Stimulated activated CD4-positive, alpha-beta T cell treated with anti-CD3 and anti-CD28 coated beads, TNF-alpha, amount 100 ng/mL, for 24 hours (primary cell): Measurements from ENCODE around the gene SASS6.
A peak's percentile ranks its signal among the peaks of the same experiment; 100 is the strongest.

Experiments used
- DNase-seq, 3 experiments: peaks; one replicate each; pipeline ENCODE4 v3.0.0-alpha.2; 2020; ENCODE audit warnings: low read depth in 3 of 3

Gene SASS6, protein sequence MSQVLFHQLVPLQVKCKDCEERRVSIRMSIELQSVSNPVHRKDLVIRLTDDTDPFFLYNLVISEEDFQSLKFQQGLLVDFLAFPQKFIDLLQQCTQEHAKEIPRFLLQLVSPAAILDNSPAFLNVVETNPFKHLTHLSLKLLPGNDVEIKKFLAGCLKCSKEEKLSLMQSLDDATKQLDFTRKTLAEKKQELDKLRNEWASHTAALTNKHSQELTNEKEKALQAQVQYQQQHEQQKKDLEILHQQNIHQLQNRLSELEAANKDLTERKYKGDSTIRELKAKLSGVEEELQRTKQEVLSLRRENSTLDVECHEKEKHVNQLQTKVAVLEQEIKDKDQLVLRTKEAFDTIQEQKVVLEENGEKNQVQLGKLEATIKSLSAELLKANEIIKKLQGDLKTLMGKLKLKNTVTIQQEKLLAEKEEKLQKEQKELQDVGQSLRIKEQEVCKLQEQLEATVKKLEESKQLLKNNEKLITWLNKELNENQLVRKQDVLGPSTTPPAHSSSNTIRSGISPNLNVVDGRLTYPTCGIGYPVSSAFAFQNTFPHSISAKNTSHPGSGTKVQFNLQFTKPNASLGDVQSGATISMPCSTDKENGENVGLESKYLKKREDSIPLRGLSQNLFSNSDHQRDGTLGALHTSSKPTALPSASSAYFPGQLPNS

DNA sequence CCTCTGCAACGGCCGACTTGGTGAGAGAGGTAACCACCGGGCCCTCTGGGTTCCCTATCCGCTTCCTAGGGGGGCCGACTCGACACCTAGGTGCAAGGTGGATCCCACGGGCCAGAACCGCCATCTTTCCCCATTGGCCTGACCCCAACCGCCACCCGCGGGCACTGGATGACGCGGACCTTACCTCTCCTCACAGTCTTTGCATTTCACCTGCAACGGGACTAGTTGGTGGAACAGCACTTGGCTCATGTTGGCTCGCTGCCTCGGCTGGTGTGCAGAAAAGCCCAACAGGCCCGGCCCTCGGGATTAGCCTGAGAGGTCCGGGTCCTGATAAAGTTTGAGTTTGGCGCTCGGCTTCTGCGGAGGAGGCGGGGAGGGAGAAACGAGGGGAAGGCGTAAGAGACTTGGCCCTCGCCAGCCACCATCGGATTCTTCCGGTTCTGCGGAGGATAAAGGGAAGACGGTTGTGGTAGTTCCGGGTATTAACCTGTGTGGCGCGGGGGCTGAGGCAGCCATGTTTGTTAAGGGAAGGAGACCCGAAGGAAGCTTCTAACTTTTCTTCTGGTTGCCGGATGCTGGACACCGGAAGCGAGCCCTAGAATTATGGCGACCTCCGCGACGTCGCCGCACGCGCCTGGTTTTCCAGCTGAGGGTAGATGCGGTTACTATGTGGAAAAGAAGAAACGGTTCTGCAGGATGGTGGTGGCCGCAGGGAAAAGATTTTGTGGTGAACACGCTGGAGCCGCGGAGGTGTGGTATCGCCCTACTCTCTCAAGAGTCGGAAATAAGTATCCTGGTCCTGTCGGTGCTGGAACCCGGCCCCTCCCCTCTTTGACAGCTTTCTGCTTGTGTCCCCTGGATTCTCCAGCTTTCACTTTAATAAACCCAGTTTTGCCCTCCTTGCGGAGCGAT is at the start of gene SASS6, which contains the start of gene TRMT13:
TSS of gene SASS6 (minus strand) at position 365 of the 912 bp plus-strand sequence. CDS start at position 249, 116 bp downstream.
TSS of gene TRMT13 (plus strand) at position 598 of the 912 bp plus-strand sequence. CDS start at position 604, 6 bp downstream.
- peak; percentile 88 to 93 (median 93) for DNase-seq

DNA sequence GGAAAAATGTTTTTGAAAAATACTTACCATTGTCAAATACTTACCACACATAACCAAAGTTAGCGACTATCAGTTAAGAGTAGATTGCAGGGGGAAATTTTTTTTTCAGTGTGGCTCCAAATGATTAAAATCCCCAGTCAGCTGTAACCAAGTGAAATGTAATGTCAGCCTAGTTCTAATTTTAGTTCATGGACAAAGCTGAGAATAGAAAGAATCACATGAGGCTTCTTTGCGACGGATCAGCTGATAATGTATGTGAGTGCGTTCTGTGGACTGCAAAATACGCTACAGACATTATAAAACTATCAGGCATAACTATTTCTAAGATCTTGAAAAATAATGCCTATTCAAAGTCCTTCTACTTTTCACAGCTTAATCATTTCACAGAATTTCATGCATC is 45.4 kb upstream of the SASS6 start, which contains the start of gene LRRC39:
TSS of gene LRRC39 (minus strand) at position 166 of the 400 bp plus-strand sequence. CDS start 9,740 bp downstream, outside the sequence.
- no peak for DNase-seq

GRCh38 chr1:100177295-100178041 is 44.7 kb upstream of the SASS6 start:
- DNase-seq, result no peak

DNA sequence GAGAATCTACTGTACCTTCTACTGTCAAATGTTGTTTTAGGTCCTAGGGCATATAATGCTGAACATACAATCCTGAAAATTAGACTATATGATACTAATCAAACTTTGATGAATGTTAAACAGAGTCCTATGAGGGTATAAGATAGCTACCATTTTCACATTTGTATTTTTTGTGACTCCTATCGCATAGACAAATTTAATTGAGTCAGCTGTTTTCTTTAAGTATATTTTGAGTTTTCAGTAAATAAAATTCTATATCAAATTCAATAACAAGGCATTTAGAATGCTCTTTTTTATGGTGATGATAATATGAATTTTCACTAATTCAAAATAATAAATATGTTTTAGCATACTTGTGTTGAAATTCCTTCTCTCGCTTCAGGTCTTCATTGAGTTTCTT is 35.3 kb upstream of the SASS6 start:
- no peak for DNase-seq

- DNase-seq, result no peak
Observed at GRCh38 chr1:100164702-100165101, 32.0 kb upstream of the SASS6 start.

DNA sequence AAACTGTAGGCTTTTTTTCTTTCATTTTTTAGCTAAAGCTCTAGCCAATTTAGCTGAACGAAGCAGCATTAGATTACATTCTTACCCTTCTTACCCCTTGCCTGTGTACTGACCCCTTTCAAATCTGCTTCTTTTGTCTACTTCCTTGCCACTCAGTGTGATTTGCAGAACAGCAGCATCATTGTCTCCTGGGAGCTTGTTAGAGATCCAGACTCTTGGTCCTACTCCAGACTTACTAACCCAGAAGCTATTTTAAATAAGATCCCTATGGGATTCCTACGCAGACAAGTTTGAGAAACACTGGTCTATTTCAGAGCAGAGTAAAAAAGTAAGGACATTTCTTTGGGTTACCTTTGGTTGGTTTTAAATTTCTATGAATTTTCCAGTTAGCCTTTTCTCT is 31.5 kb upstream of the SASS6 start:
- no peak for DNase-seq

DNA sequence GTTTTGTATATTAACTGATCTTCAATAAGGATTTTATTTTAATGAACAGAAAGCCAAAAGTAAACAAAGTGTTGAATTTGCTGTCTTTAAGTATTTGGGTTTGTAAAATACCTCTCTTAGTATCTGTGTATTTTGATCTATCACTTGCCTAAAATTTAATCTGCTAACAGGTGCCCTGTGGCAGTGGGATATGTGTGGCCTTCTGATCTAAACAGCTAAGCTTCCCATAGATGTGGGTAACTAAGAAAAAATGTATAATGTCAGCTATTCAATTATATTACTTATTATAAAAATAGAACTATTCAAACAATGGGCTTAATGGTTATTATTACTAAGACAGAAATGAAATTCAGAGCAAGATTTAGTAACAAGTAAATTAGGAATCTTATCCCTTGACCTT is 30.2 kb upstream of the SASS6 start:
- no peak for DNase-seq

- DNase-seq, result no peak
Observed at GRCh38 chr1:100152271-100152670, 19.5 kb upstream of the SASS6 start.

- no peak for DNase-seq
Observed at GRCh38 chr1:100151679-100152078, 18.9 kb upstream of the SASS6 start.

DNA sequence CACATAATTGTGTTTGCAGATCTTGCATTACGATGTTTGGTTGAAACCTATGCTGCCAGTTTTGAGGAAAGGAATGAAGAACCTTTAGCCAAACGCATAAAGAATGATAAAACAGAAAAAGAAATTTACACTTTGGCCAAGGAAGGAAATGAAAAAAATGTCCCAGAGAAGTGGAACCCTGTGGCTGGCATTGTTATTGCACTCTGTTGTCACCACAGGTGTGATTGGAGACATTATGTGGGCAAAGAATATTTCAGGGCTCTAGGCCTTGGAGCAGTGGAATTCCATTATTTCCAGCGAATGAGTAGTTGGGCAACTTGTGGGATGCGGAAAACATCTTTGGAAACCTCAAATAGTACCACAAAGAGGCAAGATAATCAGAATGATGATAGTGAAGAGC is 15.1 kb upstream of the SASS6 start:
- DNase-seq, result no peak

DNA sequence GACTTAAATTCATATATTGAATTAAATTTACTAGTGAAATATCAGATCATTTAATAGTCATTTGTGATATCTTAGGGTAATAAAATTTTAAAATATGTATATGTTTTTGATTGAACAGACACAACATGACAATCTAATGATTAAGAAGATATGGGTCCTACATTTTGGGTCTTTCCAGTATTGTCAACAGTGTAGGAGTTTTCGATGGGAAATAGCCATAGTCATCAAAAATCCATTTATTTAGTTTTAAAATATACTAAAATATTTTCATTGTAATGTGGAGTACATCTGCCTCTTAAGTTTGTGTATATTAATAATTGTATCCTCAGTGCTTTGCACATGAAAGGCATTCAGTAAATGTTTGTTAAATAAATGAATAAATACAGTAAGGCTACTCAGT is 14.2 kb upstream of the SASS6 start:
- no peak for DNase-seq

- DNase-seq, result no peak
Observed at GRCh38 chr1:100145116-100145515, 12.4 kb upstream of the SASS6 start.

DNA sequence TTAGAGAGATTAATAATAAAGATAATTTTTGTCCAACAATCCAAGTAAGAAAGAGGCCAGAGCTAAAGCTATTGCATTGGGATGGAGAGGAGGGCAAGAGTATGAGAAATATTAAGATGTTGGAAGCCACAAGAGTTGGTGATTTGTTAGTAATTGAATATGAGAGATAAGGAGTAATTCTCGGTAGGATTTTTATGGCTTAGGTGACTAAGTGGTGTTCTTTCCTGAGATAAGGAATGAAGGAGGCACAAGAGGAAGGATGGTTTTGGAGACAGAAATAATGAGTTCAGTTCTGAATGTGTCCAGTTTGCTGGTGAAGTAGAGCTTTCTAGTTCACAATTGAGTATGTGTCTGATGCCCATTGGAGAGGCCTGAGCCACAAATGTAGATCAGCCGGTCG is 9.6 kb upstream of the SASS6 start:
- no peak for DNase-seq

- no peak for DNase-seq
Observed at GRCh38 chr1:100141192-100141591, 8.5 kb upstream of the SASS6 start.

- no peak for DNase-seq
Observed at GRCh38 chr1:100137602-100138001, 4.9 kb upstream of the SASS6 start.

- DNase-seq, result no peak
Observed at GRCh38 chr1:100134872-100135271, 2.1 kb upstream of the SASS6 start.

DNA sequence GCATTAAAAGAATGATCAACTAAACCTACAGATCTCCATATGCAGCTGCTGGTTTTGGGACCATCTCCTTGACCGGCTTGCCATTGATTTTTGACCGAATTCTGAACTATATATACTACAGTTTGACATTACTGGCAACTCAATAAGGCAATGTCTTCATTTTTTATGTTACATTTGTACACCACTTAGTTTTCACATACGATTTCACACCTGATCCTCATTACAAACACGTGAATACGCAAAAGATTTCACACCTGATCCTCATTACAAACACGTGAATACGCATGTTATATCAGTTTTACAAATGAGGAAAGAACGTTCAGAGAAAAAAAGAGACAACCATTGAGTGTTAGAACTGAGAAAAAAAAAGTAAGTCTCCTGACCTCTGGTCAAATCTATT is 1.1 kb downstream of the SASS6 start:
- no peak for DNase-seq

- DNase-seq, result no peak
Observed at GRCh38 chr1:100130552-100131077, 2.1 kb downstream of the SASS6 start.

GRCh38 chr1:100127226-100127625 is 5.5 kb downstream of the SASS6 start:
- no peak for DNase-seq

DNA sequence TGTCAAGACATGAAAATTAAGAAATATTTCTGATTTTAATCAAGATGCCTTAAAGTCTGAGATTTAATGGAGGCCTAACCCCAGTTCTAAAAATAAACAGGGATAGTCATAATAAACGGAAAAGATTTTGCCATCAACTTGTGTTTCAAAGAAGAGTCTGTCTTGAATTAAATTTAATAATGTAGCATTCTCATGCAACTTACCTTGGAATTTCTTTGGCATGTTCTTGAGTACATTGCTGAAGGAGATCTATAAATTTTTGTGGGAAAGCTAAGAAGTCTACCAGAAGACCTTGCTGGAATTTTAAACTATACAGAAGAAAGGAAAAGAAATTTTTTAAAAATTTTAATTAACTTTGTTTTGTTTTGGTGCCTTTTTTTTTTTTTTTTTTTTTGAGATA is 10.6 kb downstream of the SASS6 start:
- DNase-seq, result no peak

- no peak for DNase-seq
Observed at GRCh38 chr1:100115524-100115923, 17.2 kb downstream of the SASS6 start.
